Central memory CD8-positive, alpha-beta T cell (primary cell): ENCODE measurements around the gene ADAMTS14.

ENCODE experiments used
- ATAC-seq: fragments of 150-1000 bp; cut with Tn5 transposase; replicated peaks from 2 replicates; pipeline ENCODE4 v1.10.0; 2022; ENCODE audit warnings: mild to moderate bottlenecking, moderate FRiP score, moderate number of reproducible peaks; ENCODE audit not compliant: poor library complexity, severe bottlenecking; ENCODE audit errors: extremely low read depth
- DNase-seq, 2 donors: peaks; one replicate each; pipeline ENCODE4 v3.0.0; 2021; ENCODE audit warnings: low spot score in 2 of 2
- H3K27ac Mint-ChIP-seq: one replicate; pipeline ENCODE4 v1.8.0; 2022; ENCODE audit warnings: low read depth, mild to moderate bottlenecking, moderate library complexity, mixed read lengths
- H3K27me3 Mint-ChIP-seq: one replicate; pipeline ENCODE4 v1.8.0; 2022; ENCODE audit warnings: mixed read lengths
- H3K36me3 Mint-ChIP-seq: one replicate; pipeline ENCODE4 v1.8.0; 2022; ENCODE audit warnings: mild to moderate bottlenecking, moderate library complexity, mixed read lengths; ENCODE audit not compliant: insufficient read depth
- H3K4me1 Mint-ChIP-seq: one replicate; pipeline ENCODE4 v1.8.0; 2022; ENCODE audit warnings: mixed read lengths
- H3K4me3 Mint-ChIP-seq: one replicate; pipeline ENCODE4 v1.8.0; 2022; ENCODE audit warnings: mild to moderate bottlenecking, moderate library complexity, mixed read lengths
- H3K9me3 Mint-ChIP-seq: one replicate; pipeline ENCODE4 v1.8.0; 2022; ENCODE audit warnings: mixed read lengths

ADAMTS14 gene

DNA sequence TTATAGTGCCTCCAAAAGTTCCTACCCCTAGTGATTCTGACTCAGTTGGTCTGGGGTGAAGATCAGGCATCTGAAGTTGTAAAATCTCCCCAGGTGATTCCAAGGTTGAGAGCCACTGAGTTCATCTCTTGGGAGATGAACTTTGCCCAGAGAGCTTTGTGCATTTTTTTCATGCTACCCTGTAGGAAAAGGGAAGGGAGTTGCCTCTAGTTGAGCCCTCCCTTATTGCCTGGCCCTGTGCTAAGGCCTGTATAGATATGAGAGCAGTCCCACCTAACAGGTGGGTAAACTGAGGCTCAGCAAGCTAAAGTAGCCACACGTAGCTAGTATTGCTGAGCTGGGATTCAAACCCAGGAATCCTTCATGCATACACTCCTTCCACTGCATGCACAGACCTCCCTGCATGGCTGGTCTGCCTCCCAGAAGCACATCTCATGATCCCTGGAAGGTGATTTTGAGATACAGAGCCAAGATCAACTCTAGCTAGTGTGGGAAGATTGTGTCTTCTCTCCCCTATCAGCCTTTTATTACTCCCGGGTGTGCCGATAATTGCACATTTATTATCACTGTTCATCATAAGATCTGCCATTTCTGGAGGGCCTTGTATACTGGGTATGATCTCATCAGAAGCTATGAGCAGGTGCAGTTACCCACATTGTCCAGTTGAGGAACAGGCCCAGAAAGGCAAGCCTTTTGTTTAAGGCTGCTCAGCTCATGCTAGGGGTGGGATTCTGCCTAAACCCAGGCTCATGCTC lies 65.9 kb downstream of the ADAMTS14 start:
- Mint-ChIP-seq H3K9me3 (no peaks in the 10 kb centered on the region), H3K27ac (no peak overlapping the region), H3K4me3 (no peak overlapping the region), H3K27me3 (no peaks in the 10 kb centered on the region), H3K4me1 (peaks cover 7% of the 10 kb centered on the region), H3K36me3 (no peaks in the 10 kb centered on the region)
- DNase-seq, result no peak
- no peak for ATAC-seq

DNA sequence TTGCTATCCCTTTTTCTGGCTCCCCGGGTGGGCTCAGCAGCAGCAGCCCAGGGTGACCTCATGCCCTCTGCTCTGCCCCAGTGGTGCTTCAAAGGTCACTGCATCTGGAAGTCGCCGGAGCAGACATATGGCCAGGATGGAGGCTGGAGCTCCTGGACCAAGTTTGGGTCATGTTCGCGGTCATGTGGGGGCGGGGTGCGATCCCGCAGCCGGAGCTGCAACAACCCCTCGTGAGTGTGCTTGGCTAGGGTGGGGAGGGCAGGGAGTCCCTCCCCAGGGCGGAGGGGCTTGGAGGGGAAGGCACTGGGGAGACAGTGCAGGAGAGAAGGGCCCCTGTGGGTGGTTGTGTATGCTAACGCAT lies 66.4 kb downstream of the ADAMTS14 start:
- no peaks in the 10 kb centered on the region for H3K9me3 Mint-ChIP-seq
- DNase-seq (no peak), ATAC-seq (no peak)
- H3K4me3 Mint-ChIP-seq, result no peak overlapping the region
- H3K4me1 Mint-ChIP-seq, result peaks cover 7% of the 10 kb centered on the region
- no peaks in the 10 kb centered on the region for H3K36me3 Mint-ChIP-seq
- no peaks in the 10 kb centered on the region for H3K27me3 Mint-ChIP-seq
- H3K27ac Mint-ChIP-seq, result no peak overlapping the region

DNA sequence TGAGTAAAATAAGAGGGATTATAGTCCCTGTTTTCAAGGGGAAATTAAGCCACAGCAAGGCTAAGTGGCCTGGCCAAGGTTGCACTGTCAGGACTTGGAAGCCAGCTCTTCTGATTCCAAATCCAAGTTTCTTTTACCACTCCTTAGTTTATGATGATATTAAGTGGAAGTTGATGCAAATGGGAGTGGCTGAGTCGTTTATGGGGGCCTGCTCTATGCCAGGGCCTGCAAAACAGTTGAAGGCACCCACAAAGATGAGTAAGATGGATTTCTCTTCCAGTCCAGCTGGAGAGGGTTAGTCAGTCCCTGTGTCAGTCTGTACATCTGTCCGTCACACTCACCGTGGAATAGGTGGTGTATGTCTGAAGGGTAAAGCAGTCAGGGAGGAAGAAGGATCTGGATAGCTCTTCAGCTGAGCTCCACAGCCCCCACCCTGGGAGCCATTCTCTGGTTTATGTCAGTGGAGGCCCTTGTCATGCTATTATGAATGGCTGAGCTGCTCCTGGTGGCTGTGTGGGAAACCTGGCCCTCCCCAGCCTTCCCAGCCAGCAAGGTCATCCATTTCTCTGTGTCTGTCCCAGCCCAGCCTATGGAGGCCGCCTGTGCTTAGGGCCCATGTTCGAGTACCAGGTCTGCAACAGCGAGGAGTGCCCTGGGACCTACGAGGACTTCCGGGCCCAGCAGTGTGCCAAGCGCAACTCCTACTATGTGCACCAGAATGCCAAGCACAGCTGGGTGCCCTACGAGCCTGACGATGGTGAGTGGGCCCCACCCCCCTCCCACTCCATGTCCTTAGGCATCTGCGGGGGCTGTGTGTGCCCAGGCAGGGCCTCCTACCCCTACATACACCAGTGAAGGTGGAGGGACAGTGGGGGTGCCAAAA lies 68.3 kb downstream of the ADAMTS14 start:
- H3K27me3 Mint-ChIP-seq, result no peaks in the 10 kb centered on the region
- DNase-seq (no peak), ATAC-seq (no peak)
- H3K27ac Mint-ChIP-seq, result no peak overlapping the region
- H3K4me3 Mint-ChIP-seq, result no peak overlapping the region
- H3K4me1 Mint-ChIP-seq, result peaks cover 7% of the 10 kb centered on the region
- no peaks in the 10 kb centered on the region for H3K36me3 Mint-ChIP-seq
- no peaks in the 10 kb centered on the region for H3K9me3 Mint-ChIP-seq

DNA sequence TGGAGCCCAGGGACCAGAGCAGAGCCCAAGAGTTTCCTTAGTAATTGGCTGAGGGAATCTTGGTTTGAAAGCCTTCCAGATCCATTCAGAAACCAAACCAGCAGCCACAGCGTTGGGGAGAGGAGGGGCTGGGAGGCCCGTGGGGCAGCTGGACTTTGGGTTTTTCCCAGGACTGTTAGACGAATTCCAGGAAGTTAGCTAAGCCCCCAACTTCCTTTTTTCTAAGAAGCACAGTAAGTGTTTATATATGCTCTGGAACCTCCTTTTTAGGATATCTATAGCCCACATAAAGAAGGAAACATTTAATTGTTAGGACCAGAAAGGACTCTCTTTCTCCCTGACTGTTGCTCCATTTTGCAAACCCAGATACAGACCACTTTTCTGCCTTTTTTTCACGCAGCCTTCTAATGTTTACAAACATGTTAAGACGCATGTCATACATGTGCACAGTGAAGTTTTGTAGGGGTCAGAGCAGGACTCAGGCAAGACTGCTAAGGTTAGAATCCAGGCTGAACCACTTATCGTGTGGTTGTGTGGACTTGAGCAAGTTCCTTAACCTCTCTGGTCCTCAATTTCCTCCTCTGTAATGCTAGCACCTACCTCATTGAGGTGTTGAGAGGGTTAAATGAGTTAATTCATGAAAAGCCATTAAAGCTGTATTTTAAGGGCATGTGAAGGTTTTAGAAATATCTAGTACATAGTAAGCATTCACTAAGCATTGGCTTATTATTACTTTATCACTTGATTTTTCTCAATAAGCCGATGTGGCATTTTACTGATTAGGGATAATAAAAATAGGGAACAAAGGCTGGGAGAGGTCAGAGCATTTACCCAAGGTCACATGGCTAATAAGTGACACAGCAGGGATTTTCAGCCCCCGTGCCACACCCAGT lies 70.5 kb downstream of the ADAMTS14 start:
- Mint-ChIP-seq H3K27me3 (no peaks in the 10 kb centered on the region), H3K9me3 (no peaks in the 10 kb centered on the region), H3K4me1 (peaks cover 7% of the 10 kb centered on the region), H3K27ac (no peak overlapping the region), H3K4me3 (no peak overlapping the region), H3K36me3 (no peaks in the 10 kb centered on the region)
- DNase-seq (no peak), ATAC-seq (no peak)

DNA sequence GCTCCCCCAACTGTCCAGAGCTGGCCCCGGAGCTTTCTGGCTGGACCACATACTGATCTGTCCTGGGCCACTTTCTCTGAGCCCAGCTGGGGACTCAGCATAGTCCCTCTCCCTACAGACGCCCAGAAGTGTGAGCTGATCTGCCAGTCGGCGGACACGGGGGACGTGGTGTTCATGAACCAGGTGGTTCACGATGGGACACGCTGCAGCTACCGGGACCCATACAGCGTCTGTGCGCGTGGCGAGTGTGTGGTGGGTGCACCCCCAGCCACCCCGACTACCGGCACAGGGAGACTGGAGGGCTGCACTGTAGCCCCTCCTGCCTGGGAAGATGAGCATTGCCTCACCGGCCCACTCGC lies 71.1 kb downstream of the ADAMTS14 start:
- Mint-ChIP-seq H3K27me3 (no peaks in the 10 kb centered on the region), H3K36me3 (no peaks in the 10 kb centered on the region), H3K27ac (no peak overlapping the region), H3K4me3 (no peak overlapping the region), H3K9me3 (no peaks in the 10 kb centered on the region), H3K4me1 (peaks cover 7% of the 10 kb centered on the region)
- ATAC-seq, result no peak
- no peak for DNase-seq

DNA sequence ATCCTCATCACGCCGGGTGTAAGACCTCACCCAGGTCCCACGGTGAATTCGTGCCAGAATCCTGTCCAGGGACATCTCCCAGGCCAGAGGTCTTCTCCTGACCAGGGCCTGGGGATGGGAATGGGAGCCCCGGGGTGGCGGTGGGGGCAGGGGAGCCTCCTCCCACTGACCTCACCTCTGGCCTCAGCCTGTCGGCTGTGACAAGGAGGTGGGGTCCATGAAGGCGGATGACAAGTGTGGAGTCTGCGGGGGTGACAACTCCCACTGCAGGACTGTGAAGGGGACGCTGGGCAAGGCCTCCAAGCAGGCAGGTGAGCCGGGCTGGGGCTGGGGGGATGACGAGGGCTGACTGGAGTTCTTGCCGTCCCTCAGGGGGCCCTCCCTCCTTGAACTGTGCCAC lies 71.6 kb downstream of the ADAMTS14 start:
- H3K4me1 Mint-ChIP-seq, result peaks cover 7% of the 10 kb centered on the region
- ATAC-seq, result no peak
- no peaks in the 10 kb centered on the region for H3K9me3 Mint-ChIP-seq
- no peaks in the 10 kb centered on the region for H3K27me3 Mint-ChIP-seq
- H3K27ac Mint-ChIP-seq, result no peak overlapping the region
- no peaks in the 10 kb centered on the region for H3K36me3 Mint-ChIP-seq
- DNase-seq, result no peak
- no peak overlapping the region for H3K4me3 Mint-ChIP-seq

DNA sequence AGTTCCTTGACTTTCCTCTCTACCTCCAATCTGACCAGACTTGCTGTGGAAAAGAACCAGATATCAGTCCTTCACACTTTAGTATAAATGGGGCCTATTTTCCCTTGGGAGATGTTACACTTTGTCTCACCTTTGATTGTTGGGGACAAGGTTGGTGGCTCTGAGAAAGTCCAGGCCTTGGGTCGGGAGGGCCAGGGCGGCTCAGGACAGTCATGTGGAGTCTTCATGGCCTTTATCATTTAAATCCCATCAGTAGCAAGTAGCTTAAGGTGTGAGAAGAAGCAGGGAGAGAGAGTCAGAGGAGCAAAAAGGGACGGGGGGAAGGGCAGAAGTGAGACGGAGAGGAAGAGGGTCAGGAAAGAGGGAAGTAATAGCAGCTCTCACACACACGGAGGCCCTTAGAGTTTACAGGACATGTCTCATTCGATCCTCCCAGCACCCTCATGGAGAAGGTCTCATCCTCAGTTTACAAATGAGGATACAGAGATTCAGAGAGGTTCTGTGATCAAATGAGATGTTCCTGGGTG lies 72.4 kb downstream of the ADAMTS14 start:
- no peaks in the 10 kb centered on the region for H3K36me3 Mint-ChIP-seq
- H3K27ac Mint-ChIP-seq, result no peak overlapping the region
- peaks cover 7% of the 10 kb centered on the region for H3K4me1 Mint-ChIP-seq
- ATAC-seq (no peak), DNase-seq (no peak)
- no peak overlapping the region for H3K4me3 Mint-ChIP-seq
- no peaks in the 10 kb centered on the region for H3K9me3 Mint-ChIP-seq
- no peaks in the 10 kb centered on the region for H3K27me3 Mint-ChIP-seq

DNA sequence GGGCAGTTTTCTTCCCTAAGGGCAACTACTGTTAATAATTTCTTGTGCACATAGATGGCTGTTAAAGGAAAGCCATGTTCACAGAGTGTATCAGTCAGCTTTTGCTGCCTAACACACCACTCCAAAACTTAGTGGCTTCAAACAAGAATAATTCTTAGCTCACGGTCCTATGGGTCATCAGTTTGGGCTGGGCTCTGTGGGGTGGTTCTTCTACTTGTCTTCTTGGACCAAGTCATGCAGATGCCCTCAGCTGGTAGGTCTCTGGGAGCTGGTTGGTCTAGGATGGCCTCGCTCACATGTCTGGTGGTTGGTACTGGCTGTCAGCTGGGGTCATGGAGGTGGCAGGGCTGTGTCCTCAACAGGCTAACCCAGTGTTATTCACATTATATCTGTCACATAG lies 73.2 kb downstream of the ADAMTS14 start:
- H3K4me1 Mint-ChIP-seq, result peaks cover 7% of the 10 kb centered on the region
- H3K27ac Mint-ChIP-seq, result no peak overlapping the region
- no peak overlapping the region for H3K4me3 Mint-ChIP-seq
- DNase-seq, result no peak
- no peaks in the 10 kb centered on the region for H3K36me3 Mint-ChIP-seq
- no peak for ATAC-seq
- H3K27me3 Mint-ChIP-seq, result no peaks in the 10 kb centered on the region
- H3K9me3 Mint-ChIP-seq, result no peaks in the 10 kb centered on the region

DNA sequence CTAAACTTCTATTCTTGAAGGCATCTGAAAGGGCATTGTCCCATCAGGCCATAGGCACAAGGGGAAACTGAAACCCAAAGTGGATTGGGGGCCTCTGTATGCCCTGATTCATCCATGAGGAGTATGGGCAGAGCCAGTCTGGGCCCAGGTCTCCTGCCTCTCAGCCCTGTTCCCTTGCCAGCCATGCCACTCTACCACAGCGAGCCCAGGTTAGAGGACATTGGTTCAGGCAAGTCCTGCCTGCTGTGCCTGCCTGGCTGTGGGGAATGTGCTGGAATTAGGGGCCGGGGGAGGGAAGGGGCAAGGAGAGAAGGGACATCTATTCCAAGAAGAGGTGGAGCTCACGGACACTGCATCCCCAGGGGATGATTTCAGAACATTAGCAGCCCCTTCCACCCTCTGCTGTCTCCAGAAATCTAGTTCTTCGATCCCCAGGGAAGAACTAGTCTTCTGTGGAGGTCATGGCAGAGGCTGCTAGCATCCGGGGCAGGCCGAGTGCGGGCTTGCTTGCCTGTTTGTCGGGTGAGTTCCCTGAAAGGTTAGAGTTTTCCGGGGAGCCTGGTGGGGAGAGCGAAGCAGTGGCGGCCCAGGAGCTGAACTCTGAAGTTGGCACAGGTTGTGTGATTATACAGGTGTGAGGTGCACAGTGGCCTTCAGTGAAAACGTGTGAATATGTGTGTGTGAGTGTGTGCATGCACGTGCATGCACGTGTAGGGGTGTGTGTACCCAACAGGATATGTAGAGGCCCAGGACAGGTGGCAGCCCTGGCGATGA lies 75.1 kb downstream of the ADAMTS14 start:
- no peak overlapping the region for H3K27ac Mint-ChIP-seq
- H3K4me1 Mint-ChIP-seq, result peaks cover 6% of the 10 kb centered on the region
- ATAC-seq, result no peak
- no peak overlapping the region for H3K4me3 Mint-ChIP-seq
- no peaks in the 10 kb centered on the region for H3K9me3 Mint-ChIP-seq
- H3K36me3 Mint-ChIP-seq, result no peaks in the 10 kb centered on the region
- H3K27me3 Mint-ChIP-seq, result no peaks in the 10 kb centered on the region
- DNase-seq, result no peak

DNA sequence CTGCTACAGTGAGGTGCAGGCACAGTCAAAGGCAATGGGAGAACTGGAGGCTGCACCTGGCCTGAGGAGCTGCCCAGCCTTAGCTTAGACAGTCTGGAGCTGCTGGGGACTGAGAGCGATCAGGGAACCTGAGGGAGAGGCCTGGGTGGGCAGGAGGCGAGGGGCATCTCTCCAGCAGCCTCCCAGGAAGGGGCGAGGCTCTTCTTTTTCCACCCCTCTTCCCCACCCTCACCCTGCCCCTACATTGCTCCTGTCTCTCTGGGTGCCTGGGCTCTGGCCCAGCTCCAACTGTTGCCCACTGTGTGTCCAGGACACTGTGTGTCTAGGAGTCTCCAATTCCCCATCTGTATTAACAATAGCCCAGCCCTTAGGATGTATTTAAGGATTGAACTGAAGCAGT lies 76.0 kb downstream of the ADAMTS14 start:
- Mint-ChIP-seq H3K9me3 (no peaks in the 10 kb centered on the region), H3K4me3 (no peak overlapping the region), H3K27me3 (no peaks in the 10 kb centered on the region), H3K4me1 (no peaks in the 10 kb centered on the region), H3K27ac (no peak overlapping the region), H3K36me3 (no peaks in the 10 kb centered on the region)
- DNase-seq (no peak), ATAC-seq (no peak)

DNA sequence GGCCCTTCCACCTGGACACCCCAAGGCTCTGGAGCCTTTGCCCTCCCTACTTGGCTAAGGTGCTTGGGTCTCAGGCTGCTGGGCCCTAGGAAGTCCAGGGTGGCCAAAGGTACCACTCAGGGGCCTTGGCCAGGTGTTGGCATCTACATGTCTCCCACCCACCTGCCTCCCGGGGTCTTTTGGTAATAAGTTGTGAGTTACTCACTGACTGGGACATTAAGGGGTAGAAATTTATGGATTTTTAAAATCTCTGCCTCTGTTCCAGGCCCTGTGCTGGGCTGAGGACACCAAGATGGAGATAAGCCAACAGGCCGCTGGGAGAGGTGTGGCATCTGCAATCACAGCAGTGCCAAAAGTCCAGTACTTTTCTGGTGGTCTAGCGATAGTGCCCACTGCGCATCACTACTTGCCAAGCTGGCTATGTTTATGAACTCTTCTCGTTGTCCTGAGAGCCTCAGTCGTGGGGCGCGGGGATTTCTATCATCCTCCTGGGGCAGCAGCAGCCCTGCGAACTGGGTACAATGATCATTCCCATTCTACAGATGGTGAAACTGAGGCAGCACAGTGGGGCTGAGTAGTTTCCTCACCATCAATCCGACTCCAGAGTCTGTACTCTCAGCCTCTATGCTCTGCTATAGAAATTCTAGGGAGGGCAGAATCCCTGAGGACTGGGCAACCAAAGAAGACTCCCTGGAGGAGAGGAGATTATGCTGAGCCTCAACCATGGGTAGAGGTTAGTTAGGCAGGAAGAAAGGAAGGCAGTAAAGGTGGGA lies 76.7 kb downstream of the ADAMTS14 start:
- H3K4me1 Mint-ChIP-seq, result no peaks in the 10 kb centered on the region
- no peak overlapping the region for H3K27ac Mint-ChIP-seq
- no peaks in the 10 kb centered on the region for H3K9me3 Mint-ChIP-seq
- no peak overlapping the region for H3K4me3 Mint-ChIP-seq
- ATAC-seq, result no peak
- H3K36me3 Mint-ChIP-seq, result no peaks in the 10 kb centered on the region
- no peaks in the 10 kb centered on the region for H3K27me3 Mint-ChIP-seq
- DNase-seq, result no peak
